ENCODE measurements around the gene DYRK1A. TPM values are rescaled to one million over a fixed set of nuclear protein-coding genes. Genes with fewer than 3 reads are reported as not detected.
"Not testable (repeated sequence)": the region's sequence is repeated elsewhere in the genome, so short reads cannot be mapped to it uniquely, and the experiment has no call there.

Gene DYRK1A
- total and polyA plus RNA-seq, 7 donors, result 21.5 to 105 (median 79.9) TPM

DNA sequence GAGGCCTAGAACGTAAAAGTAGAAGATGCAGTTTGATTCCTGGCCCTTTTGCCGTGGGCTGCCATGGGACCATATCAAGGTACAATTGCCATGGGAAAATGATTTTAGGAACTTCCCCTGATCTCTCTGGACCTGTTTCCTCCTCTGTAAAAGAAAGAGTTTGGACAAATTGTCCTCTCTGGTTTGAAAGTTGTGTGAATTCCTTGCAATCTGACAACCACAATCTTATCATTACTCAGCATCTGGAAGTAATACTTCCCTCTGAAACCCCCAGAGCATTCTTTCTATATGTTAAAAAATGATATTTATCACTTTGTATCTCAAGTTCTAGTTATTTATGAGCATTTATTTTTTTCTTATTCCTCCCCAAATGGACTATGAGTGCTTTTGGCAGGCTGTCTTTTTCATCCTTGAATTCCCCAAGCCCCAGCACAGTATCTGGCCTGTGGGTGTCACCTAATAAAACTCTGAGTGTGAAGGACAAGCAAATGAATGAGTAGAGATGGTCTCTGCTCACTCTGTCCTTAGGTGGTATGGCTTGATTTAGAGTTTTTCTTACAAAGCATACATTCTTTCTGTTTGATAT lies 181.1 kb downstream of the DYRK1A start:
- ATAC-seq, result no peak
- Histone ChIP-seq H3K27me3 (ENCODE audit: insufficient read depth in 3 of 3, low read length in 2 of 3) (no peaks in the 10 kb centered on the region), H3K9me3 (peaks cover 4% of the 10 kb centered on the region), H3K27ac (peak overlapping the region; percentile 17), H3K4me3 (no peak overlapping the region), H3K4me1 (peaks cover 37% of the 10 kb centered on the region), H3K36me3 (ENCODE audit: insufficient read depth in 1 of 2, low read depth in 1 of 2) (no peaks in the 10 kb centered on the region)
- intact Hi-C loops (cut with DNase I), result no loop called here
- 74 to 91% (median 75%) methylated on average over 2 of the region's 2 CpGs for WGBS, 3 donors
- TF ChIP-seq CTCF (IDR thresholded peaks at IDR 0.05), result no peak
- no peak for DNase-seq

DNA sequence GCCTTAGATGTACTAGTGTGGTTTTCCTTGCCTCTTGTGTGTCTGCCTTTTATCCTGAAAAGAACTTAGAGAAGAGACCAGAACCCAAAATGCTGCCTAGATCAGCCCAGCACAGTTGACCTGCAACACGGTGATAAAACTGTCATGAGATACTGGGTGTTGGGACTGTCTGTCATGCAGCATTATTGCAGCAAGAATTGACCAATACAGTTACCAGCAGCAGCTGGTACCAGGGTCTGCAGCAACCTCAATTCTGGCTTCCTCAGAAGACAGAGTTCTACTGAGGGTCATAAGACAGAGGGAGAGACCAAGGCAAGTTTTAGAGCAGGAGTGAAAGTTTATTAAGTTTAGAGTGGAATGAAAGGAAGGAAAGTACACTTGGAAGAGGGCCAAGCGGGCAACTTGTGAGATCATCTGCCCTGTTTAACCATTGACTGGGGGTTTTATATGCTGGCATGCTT lies 182.0 kb downstream of the DYRK1A start:
- no peaks in the 10 kb centered on the region for H3K36me3 ChIP-seq (ENCODE audit: insufficient read depth in 1 of 2, low read depth in 1 of 2)
- ATAC-seq, result peak in 1 of 4 donors; percentile 18
- 49 to 65% (median 58%) methylated on average over 2 of the region's 2 CpGs for WGBS, 3 donors
- no peak for TF ChIP-seq CTCF (IDR thresholded peaks at IDR 0.05)
- H3K9me3 ChIP-seq, result no peaks in the 10 kb centered on the region
- peaks cover 45% of the 10 kb centered on the region for H3K4me1 ChIP-seq
- no peak overlapping the region for H3K4me3 ChIP-seq
- intact Hi-C loops (cut with DNase I), result no loop called here
- no peak for DNase-seq
- no peaks in the 10 kb centered on the region for H3K27me3 ChIP-seq (ENCODE audit: insufficient read depth in 3 of 3, low read length in 2 of 3)
- H3K27ac ChIP-seq, result peak overlapping the region; percentile 23

- H3K9me3 ChIP-seq; DNase-seq; H3K27me3 ChIP-seq (ENCODE audit: insufficient read depth in 3 of 3, low read length in 2 of 3); H3K36me3 ChIP-seq (ENCODE audit: insufficient read depth in 1 of 2, low read depth in 1 of 2); H3K27ac ChIP-seq; H3K4me3 ChIP-seq; ATAC-seq: not testable (repeated sequence)
- H3K4me1 ChIP-seq, result peaks cover 47% of the 10 kb centered on the region
- WGBS, 3 donors, result 92 to 95% (median 95%) methylated on average over 4 of the region's 4 CpGs
- intact Hi-C loops (cut with DNase I), result loop anchor here in 1 of 2 donors (5.0 to 10.0 kb wide), 2 partner anchors 37 to 185 kb away; partner anchors contain the start of gene DYRK1A
Observed at GRCh38 chr21:37549730-37550129, 183.2 kb downstream of the DYRK1A start.

GRCh38 chr21:37550157-37550556 lies 183.6 kb downstream of the DYRK1A start:
- Histone ChIP-seq H3K4me3 (no peak overlapping the region), H3K27ac (no peak overlapping the region), H3K36me3 (ENCODE audit: insufficient read depth in 1 of 2, low read depth in 1 of 2) (no peaks in the 10 kb centered on the region), H3K4me1 (peaks cover 48% of the 10 kb centered on the region), H3K9me3 (no peaks in the 10 kb centered on the region), H3K27me3 (ENCODE audit: insufficient read depth in 3 of 3, low read length in 2 of 3) (no peaks in the 10 kb centered on the region)
- WGBS, 3 donors, result 75 to 81% (median 77%) methylated on average over 9 of the region's 9 CpGs
- DNase-seq (no peak), ATAC-seq (no peak)
- no peak for TF ChIP-seq CTCF (IDR thresholded peaks at IDR 0.05)
- intact Hi-C loops (cut with DNase I), result loop anchor here in 1 of 2 donors (5.0 to 10.0 kb wide), 2 partner anchors 38 to 185 kb away; partner anchors contain the start of gene DYRK1A

DNA sequence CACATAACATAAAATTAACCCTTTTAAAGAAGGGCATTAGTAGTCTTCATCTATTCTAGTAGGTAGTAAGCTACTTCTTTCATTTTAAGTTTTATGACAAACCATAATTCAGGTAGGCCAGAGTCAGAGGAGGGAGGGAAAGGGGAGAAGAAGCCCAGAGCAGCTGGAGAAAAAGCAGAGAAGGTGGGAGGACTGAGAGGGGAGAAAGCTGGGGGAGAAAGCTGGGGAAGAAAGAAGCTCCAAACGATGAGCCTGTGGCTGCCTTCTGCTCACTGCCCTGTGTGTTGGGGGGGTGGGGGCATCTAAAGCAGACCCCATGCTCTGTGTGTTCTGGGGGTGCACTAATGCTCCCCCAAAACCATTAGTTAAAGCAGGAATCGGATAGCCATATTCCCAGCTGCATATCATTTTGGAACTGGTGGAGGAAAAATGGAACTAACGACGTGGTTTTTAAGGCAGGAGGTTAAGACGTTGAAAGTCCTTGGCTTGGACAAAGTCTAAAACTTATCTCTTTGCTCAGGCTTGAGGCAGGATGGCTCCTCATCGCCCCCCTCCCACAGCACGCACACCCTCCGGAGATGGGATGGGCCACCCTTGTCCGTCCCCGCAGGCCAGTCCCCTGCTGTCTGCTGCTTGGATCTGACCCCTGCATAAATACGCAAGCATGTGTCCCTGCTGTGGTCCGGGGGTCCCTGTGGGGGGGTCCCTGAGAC lies 184.2 kb downstream of the DYRK1A start:
- H3K4me3 ChIP-seq, result no peak overlapping the region
- peak overlapping the region; percentile 89 for H3K27ac ChIP-seq
- no peak for TF ChIP-seq CTCF (IDR thresholded peaks at IDR 0.05)
- 71 to 82% (median 72%) methylated on average over 12 of the region's 12 CpGs for WGBS, 3 donors
- H3K9me3 ChIP-seq, result no peaks in the 10 kb centered on the region
- intact Hi-C loops (cut with DNase I), result loop anchor here in 1 of 2 donors (5.0 to 10.0 kb wide), 2 partner anchors 38 to 186 kb away; partner anchors contain the start of gene DYRK1A
- no peaks in the 10 kb centered on the region for H3K27me3 ChIP-seq (ENCODE audit: insufficient read depth in 3 of 3, low read length in 2 of 3)
- ATAC-seq (no peak), DNase-seq (no peak)
- no peaks in the 10 kb centered on the region for H3K36me3 ChIP-seq (ENCODE audit: insufficient read depth in 1 of 2, low read depth in 1 of 2)
- H3K4me1 ChIP-seq, result peaks cover 53% of the 10 kb centered on the region

All from psoas muscle (tissue), 8 donors.